Stimulated activated CD4-positive, alpha-beta T cell treated with anti-CD3 and anti-CD28 coated beads, Interleukin-2, amount 100 ng/mL, for 48 hours (primary cell): ENCODE measurements around the gene ABCC3.
A peak's percentile ranks its signal among the peaks of the same experiment; 100 is the strongest.

Experiments
- DNase-seq, 2 donors: peaks; one replicate each; pipeline ENCODE4 v3.0.0-alpha.2; 2020

Gene ABCC3

DNA sequence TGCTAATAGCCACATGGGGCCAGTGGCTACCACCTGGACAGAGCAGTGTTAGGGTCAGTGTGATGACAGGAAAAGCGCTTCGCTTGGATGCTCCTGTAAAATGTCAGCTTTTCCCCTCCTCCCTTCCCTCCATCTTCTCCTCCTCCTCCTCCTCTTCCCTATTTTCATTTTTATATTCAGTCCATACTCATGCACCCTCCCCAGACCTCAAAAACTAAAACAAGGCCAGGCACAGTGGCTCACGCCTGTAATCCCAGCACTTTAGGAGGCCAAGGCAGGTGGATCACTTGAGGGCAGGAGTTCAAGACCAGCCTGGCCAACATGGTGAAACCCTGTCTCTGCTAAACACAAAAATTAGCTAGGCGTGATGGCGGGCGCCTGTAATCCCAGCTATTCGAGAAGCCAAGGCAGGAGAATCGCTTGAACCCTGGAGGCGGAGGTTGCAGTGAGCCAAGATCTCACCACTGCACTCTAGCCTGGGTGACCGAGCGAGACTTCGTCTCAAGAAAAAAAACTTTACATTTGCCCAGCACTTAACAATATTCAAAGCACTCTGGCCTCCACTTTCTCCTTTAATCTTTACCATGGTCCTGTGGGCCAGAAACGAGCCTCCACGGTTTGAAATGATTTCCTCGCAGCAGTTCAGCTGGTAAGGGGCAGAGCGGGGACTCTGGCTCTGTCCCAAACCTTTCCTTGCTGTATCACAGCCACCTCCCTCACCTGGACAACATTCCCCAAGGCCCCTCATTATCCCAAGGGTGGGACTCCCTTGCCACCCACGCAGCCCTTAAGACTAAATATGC lies 51.2 kb downstream of the ABCC3 start:
- no peak for DNase-seq

DNA sequence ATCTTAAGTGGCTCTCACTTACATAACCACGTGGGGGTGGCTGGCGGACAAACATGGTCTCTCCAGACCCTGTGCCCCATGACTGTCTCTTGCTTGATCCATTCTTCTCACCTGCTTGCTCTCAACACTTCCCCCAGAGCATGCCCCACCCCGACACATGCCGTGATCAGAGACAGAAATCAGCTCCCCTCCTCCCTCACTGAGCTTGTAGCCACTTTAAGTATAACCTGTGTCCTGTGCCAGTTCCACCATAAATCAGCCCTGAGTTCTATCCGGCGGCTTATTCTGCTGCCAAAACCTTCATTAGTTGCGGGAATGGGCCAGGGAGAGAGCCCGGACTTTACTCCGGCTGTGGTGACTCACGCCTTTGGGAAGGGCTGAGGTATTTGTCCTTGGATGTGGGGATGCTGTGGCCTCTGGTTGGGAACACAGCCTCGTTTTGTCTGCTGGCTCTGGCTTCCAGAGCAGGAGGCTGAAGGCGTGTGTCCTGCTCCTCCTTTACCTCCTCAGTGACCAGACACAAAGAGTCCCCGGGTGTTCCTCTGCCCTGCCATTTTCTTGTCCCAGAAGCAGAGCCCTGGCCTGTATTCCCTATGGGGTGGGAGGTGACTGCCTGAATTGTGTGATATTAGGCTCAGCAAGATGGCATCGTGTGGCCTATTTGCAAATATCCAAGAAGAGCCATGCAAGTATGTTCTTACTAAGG lies 52.0 kb downstream of the ABCC3 start:
- no peak for DNase-seq

DNA sequence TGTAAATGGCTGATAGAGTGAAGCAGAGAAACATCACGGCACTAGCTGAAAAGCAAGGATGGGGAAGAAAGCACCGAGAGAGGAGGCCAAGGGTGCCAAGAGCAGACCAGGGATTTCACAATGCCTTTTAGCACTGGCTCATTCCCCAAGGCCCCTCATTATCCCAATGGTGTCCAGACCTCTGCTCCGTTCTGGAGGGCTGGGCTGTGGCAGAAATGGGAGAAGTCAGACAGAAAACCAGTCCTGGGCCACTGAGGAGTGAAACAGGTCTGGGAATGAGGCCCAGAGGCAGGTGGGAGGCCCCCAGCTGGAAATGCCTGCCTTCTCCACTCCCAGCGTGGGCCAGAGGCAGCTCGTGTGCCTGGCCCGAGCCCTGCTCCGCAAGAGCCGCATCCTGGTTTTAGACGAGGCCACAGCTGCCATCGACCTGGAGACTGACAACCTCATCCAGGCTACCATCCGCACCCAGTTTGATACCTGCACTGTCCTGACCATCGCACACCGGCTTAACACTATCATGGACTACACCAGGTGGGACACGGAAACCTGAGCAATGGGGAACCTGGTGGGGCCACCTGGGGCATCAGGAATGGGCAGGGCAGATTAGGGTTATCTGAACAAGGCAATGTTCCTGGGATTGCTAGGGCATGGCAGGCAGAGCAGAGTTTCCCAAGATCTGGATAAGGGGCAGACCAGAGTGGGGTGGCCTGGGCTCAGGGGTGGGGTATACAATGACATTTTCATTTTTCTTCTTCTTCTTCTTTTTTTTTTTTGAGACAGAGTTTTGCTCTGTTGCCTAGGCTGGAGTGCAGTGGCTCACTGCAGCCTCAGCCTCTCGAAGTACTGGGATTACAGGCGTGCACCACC lies 52.8 kb downstream of the ABCC3 start:
- no peak for DNase-seq

- DNase-seq, result no peak
These were observed 53.6 kb downstream of the ABCC3 start for GRCh38 chr17:50688245-50688644.

GRCh38 chr17:50689251-50689650 lies 54.6 kb downstream of the ABCC3 start:
- no peak for DNase-seq

DNA sequence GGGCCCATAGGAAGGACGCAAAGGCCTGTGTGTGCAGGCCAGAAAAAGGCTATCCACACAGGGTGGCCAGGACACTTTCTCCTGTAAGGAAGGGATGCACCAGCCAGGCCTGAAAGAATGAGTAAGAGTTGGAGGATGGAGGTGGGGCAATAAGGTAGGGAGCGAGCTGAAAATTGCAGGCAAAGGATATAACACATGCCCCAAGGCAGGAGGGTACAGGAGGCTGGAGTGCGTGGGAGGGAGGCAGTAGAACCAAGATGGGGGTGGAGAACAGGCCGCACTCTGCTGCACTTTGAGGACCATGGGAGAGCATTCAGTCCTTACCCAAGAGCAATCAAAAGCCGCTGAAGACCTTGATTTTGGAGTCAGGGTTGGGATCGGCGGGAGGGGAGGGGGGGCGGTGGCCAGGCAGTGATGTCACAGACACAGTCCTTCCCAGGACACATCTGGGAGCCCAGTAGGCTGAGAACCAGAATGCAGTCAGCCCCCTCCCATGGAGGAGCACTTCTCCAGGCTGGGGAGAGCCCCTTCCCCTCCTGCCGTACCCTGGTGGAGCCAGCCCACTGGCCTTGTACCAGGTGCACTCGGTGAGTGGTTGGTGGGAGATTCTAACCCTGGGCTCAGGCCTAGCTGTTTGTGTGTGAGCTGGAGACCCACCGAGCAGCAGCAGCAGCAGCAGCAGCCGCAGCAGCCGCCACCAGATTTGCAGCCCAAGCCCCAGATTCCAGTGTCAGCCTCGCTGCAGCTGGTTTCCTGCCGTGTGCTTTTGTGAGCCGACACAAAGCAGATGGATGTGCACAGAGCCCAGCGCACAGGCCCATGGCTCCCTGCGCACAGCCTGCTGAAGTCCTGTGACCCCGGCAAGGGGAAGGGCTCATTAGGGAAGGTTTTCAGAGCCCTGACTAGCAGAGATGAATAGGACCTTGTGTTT lies 55.5 kb downstream of the ABCC3 start:
- DNase-seq, result no peak

DNA sequence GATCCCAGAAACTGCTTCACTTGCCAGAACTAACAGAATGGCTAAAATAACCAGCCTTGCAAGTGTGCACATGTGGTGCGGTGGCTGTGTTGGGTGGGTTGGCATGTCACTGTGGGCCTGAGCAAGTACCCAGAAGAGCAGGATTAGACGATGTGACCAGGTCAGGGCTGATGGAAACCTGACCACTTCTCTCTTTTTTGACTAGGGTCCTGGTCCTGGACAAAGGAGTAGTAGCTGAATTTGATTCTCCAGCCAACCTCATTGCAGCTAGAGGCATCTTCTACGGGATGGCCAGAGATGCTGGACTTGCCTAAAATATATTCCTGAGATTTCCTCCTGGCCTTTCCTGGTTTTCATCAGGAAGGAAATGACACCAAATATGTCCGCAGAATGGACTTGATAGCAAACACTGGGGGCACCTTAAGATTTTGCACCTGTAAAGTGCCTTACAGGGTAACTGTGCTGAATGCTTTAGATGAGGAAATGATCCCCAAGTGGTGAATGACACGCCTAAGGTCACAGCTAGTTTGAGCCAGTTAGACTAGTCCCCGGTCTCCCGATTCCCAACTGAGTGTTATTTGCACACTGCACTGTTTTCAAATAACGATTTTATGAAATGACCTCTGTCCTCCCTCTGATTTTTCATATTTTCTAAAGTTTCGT lies 56.3 kb downstream of the ABCC3 start:
- DNase-seq, result no peak

GRCh38 chr17:50691550-50692447 lies 57.1 kb downstream of the ABCC3 start:
- no peak for DNase-seq

- no peak for DNase-seq
These were observed 57.9 kb downstream of the ABCC3 start for GRCh38 chr17:50692448-50693035.

DNA sequence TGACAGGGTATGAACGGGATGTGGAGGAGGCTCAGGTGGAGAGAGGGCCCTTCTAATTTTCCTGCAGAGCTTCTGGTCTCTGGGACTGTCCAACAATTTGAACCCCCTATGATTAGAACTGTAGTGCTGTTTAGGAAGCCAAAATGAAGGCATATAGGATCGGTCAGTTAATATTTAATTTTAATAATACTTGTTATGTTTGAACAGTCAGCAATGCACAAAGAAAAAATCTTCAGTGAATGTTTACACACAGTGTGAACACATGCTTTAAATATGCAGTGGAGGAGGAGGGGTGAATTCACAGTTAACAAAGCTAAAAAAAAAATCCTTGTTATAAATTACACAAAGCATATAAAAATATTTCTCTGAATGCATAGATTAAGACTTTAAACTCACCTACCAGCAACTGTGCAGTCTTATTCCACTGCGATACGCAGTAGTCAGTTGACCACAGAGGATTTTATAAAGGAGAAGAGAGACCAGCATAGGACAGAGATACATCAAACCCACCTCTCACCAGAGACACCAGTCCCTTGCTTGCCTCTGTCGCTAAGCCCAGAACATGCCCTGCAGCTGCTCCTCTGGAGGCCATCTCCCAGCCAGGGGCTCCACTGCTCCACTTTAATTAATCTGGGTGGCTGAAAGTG lies 58.5 kb downstream of the ABCC3 start:
- no peak for DNase-seq

GRCh38 chr17:50696365-50696879 lies 61.7 kb downstream of the ABCC3 start:
- no peak for DNase-seq

DNA sequence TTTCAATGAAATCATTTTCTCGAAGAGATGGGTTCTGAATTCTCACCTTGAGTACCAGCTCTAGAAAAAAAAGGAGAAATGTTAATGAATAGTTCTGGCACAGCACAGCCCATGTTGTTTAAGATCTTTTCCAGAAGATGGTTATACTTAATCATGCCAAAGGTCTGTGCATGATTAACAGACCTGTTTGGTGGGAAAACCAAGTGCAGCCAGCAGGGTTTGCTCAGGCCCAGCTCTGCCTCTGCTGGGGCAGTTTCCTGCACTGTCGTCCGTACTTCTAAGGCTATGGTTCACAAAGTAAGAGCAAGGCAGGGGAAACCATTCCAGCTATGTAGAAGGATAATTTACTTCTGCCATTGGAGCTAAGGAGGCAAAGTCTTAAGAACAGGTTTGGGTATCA lies 62.4 kb downstream of the ABCC3 start:
- no peak for DNase-seq

GRCh38 chr17:50697663-50698272 lies 63.1 kb downstream of the ABCC3 start:
- DNase-seq, result no peak

GRCh38 chr17:50699410-50699809 lies 64.7 kb downstream of the ABCC3 start:
- DNase-seq, result no peak

GRCh38 chr17:50703162-50703561 lies 68.5 kb downstream of the ABCC3 start:
- no peak for DNase-seq

- peak; percentile 91 for DNase-seq
These were observed 72.8 kb downstream of the ABCC3 start, which contains the start of gene ANKRD40 for GRCh38 chr17:50707289-50708049. Gene ANKRD40, minus strand, starts transcription at chr17:50707914. Its CDS starts 260 bp downstream, at chr17:50707654.

DNA sequence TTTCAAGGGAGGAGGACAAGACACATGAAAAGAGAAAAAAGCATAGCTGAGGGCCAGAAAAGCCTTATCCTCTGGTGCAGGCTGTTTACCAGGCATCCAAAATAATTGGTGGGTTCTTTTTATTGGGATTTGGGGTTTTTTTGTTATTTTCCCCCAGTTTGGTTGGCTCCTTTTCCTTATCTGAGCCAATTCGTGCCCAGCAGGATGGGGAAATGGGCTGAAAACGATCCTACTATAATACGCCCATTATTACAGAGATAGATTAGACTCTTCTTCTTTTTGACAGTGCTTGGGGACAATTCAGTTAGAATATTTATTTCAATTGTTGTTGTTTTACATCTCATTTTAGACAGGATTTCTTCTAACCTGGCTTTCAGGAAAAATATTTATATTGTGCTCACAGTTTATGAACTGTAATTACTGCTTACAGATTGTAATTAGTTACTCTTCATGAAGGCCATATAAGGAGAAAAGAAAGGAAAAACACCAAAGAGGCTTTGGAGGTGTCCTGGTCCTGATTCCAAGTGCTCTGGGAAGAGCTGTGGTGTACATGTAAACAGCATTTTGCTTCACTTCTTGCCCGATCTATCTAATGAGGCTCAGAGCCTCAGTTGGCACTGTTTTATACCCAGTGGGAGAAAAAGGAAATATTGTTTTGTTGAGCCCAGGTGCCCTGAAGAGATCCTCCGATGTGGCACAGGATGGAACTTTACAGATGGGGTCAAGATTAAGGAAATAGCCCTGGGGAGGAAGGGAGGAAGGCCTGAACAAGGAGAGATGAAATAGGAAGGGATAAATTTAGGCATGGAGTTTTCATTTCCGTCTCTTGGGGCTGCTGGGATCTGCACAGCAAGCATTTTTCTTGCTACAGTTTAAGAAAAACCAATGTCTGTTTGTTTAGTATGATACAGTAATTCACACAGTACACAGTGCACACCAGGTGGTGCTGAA lies 73.6 kb downstream of the ABCC3 start:
- no peak for DNase-seq
